Renal cortical epithelial cell (primary cell): ENCODE measurements around the gene CFP. TPM values are rescaled to one million over a fixed set of nuclear protein-coding genes. Genes with fewer than 3 reads are reported as not detected.
"Not testable (repeated sequence)": the region's sequence is repeated elsewhere in the genome, so short reads cannot be mapped to it uniquely, and the experiment has no call there.

ENCODE experiments used
- DNase-seq: peaks from one replicate; pipeline ENCODE4 v3.0.0-alpha.2; 2011; ENCODE audit warnings: low read depth
- total RNA-seq: library from RNA; depleted of rRNA; stranded (reverse); fragments of >200 nt; gene quantifications from 2 replicates; pipeline ENCODE4 v1.2.3, GENCODE V29; 2014

Gene CFP
- total RNA-seq, 1 donor from 2014 or later = 0.05 TPM

- not testable (repeated sequence) for DNase-seq
Observed at GRCh38 chrX:47603125-47603524, 26.6 kb downstream of the CFP start.

GRCh38 chrX:47597222-47597621, 32.5 kb downstream of the CFP start:
- no peak for DNase-seq

- DNase-seq = no peak
Observed at GRCh38 chrX:47596256-47596655, 33.5 kb downstream of the CFP start.

DNA sequence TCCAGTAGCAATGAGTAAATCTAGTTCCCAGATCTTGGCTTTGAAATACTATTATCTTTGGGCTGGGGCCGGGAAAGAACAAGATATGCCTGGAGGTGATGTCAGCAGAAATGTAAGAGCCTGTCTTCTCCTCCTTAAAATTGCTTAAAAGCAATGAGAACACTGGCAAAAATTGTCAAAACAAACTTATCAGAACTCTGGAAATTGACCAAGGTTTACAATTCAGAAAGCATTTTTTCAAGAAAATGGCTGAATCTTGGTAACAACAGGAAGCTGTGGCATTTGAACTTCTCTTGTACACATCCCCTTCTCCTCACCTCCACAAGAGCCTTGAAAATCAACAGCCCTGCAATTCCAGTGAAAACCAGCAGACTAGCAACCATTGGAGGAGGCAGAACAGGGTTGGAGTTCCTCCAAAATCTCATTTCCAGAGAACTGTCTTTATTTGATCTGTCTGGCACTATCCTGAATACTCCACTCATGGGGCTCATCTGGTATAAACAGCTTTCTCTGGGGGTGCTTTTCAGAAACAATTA, 33.9 kb downstream of the CFP start:
- no peak for DNase-seq

DNA sequence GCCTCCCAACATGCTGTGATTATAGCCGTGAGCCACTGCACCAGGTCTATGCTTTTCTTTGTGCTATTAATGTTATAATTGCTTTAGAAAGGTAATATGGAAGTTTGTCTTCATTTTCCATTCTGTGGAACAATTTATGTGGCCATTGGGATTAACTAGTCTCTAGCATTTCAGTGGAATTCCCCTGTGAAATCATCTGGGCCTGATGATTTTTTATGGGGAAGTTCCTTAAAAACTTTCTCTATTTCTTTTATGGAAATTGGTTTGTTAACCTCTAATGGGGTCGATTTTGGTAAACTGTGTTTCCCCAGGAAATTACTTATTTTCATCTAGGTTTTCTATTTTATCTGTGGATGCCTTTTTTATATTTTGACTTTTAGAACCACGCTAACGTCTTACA, 36.2 kb downstream of the CFP start:
- no peak for DNase-seq

DNA sequence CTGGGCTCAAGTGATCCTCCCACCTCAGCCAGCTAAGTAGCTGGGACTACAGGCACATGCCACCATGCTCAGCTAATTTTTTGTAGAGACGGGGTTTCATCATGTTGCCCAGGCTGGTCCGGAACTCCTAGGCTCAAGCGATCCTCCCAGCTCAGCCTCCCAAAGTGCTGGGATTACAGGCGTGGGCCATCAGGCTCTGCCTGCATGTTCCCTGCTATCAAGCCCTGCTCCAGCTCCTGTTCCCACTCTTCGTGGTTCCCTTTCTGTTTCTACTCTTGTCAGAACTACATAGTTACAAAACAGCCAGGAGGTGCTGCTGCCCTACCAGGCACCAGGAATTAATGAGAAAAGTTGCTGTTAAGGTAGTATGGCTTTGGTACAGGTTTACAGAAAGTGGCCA, 38.7 kb downstream of the CFP start:
- DNase-seq = no peak

DNA sequence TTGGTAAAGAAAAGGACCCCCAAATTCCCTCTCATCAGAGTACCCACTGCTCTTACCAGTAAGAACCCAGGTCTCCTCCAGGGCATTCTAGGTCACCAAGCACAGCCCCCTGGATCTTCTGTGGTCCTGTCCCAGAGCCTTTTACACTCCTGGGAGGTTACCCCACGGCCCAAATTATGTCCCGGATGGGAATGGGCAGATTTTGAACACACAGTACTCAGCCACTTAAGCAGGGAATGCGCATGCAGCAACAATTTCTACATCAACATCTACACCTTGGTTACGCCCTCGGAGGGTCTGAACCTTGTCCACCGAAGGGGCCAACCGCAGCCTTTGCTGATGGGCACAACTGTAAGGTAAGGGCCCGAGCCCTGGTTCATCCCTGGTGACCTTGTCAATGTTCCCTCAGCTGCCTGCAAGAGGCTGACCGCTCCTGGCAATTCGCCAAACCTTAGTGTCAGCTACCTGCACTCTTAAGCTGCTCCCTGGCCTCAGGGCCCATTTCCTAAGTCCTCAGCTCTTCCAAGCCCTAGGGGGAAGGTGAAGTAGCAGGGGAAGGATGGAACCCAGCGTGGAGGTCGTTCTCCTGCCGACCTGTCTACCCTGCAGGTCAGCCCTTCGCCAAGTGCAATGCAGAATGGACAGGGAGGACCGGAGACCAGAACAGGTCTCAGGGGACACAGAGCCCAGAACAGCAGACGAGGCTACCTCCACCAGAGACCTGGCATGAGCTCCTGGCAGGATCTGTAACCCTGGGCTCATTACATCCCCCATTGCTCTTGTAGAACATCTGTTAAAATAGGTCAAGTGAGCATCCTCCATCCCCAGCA, 41.6 kb downstream of the CFP start:
- no peak for DNase-seq

DNA sequence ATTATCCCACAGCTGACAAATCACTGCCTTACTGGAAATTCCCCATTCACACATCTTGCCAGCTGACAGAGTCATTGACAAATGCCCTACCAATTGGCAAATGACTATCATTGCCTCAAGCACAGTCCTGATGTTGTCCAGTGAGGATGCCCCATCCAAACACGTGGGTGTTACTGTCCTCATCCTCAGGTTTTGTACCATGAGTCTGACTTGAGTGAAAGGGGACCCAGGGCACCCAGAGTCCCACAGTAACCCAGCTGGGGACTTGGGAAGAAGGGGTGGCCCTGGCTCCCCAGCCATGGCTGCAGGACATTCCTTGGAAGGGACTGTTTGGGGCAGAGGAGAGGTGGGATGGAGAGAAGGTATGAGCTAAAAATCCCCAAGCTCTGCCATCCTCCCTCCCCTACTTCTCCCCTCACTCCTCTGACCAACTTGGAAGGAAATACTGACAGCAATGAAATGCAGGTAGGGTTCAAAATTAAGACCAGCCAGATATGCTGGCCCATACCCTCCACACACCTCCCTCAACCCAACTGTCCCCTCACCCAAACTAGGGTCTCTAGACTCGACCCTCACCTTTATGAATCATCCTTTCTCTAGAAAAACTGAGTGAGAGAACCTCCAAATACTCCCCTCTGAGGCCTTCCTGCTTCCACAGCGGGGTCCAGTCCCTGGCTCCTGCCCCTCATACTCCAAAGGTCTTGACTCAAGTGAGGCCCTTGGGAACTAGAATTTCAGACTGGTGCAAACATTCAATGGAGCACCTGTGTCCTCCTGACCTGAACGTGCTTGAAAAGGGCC, 42.4 kb downstream of the CFP start:
- peak; percentile 74 for DNase-seq

DNA sequence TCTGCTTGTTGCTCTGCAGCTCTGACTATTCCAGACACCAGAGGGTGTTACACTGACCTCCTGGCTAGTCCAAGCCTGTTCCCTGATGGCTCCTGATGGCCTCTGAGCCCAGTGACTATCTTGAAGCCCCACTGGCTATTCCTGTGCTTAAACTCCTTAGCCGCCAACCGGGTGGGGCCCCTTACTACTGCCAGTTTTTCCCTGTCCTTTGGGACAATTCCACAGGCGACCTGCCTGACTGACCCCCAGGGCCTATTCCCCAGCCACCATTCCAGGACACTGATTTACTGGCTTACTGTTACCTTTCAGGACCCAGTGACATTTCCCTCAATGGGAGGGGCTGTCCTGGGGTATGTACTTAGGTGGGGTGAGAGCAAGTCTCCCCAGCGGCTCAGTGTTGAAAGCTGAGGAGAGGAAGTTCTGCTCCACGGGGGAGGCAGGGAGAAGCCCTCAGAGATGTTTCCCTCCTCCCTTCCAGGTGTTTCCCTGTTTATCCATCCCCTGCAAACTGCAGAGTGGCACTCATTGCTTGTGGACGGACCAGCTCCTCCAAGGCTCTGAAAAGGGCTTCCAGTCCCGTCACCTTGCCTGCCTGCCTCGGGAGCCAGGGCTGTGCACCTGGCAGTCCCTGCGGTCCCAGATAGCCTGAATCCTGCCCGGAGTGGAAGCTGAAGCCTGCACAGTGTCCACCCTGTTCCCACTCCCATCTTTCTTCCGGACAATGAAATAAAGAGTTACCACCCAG, 43.5 kb downstream of the CFP start:
- DNase-seq = no peak

GRCh38 chrX:47585273-47585672, 44.5 kb downstream of the CFP start:
- no peak for DNase-seq

GRCh38 chrX:47584714-47585113, 45.0 kb downstream of the CFP start:
- DNase-seq = no peak

DNA sequence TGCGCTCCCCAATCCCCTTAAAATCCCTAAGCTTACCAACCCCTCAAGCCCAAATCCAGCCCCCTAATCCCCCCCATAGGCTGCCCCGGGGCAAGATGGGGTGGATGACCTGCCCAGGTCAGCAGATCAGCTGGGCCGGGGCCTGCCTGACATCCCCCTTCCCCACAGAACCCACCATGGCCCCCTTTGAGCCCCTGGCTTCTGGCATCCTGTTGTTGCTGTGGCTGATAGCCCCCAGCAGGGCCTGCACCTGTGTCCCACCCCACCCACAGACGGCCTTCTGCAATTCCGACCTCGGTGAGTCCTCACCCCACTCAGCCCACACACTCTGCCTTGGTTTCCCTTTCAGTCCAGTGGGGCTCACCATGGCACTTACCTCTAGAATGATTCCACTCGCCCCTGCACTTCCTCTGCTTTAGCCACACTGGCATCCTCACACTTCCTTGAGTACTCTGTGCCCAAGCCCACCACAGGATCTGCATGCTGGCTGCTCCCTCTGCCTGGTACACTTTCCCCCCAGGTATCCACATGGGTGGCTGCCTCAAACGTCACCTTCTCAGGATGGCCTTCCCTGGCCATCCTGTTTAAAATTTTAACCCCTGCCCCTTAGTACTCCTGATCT, 46.4 kb downstream of the CFP start:
- no peak for DNase-seq

GRCh38 chrX:47581731-47582647, 47.7 kb downstream of the CFP start, which contains the start of gene TIMP1:
TIMP1 (plus strand) TSS chrX:47582436; CDS start chrX:47583416, 980 bp downstream.
- DNase-seq = peak; percentile 81

DNA sequence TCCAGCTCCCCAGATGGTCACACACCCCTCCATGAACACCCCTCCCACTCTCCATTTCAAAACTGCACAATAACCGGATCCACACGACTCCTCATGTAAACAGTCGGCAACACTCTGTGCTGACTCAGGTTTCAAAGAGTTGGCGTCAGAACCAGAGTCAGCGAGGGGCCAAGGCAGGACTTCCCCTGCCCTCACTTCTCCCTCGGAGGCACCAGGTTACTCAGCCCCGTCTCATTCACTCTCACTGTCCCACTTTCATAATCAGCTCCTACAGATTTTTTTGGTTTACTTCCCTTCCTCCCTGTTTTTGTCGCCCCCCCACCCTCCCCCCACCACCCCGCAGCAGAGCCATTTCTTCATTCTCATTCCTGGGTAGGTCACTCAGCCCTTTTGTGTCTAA, 50.2 kb downstream of the CFP start:
- DNase-seq = no peak

- DNase-seq = no peak
Observed at GRCh38 chrX:47578692-47579091, 51.0 kb downstream of the CFP start.

DNA sequence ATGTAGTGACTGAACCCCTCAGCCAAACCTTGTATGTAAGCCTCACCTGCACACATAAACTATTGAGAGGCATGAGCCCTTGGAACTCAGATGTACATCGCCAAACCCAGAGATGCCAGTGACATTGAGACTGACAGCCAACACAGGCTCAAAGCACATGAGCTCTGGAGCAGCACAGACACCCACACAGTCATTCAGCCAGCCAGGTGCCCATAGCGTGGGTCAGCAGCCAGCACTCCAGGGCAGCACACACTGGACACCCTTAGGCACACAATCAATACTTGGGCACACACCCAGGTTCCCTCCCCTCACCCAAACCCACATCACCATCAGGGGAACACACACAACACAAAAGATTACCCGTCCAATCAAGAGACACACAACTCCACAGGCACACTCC, 51.8 kb downstream of the CFP start:
- no peak for DNase-seq

- no peak for DNase-seq
Observed at GRCh38 chrX:47577424-47577823, 52.3 kb downstream of the CFP start.

GRCh38 chrX:47576021-47576898, 53.5 kb downstream of the CFP start:
- no peak for DNase-seq

GRCh38 chrX:47574547-47575301, 55.0 kb downstream of the CFP start:
- no peak for DNase-seq
